Measurements from ENCODE around the gene SUSD1.
A peak's percentile ranks its signal among the peaks of the same experiment; 100 is the strongest.

Gene SUSD1

DNA sequence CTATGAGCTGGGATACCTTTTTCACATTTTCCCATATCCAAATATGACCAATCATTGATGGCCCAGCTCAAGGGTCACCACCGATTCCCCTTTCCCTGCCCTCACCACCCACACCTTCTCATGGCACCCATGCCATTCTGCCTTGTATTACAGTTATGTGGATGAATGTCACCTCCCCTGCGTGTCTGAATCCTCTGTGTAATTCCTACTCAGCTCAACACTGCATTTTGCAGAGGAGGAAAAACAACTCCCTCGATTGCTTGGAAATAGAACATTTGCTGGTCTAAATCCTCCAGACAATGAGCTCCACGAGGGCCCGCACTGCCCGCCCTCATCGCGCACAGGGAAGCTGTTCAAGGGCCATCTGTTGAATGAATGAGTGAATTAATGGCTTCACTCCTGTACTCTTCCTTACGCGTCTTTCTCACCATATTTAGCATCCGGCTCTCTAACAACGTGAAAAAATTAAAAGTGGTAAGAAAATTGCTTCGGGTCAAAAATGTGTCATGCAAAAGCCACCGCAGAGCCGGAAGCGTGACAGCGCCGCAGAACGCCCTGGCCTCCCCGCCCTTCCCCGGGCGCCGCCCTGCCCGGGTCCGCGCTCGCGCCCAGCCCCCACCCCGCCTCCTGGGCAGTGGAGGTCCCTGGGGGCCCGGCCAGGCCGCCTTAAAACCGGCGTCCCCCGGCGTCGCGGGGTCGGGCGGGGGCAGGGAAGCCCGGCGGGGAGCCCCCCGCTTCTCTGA, 704 bp downstream of the SUSD1 start:
- TF ChIP-seq, protein P1, sequence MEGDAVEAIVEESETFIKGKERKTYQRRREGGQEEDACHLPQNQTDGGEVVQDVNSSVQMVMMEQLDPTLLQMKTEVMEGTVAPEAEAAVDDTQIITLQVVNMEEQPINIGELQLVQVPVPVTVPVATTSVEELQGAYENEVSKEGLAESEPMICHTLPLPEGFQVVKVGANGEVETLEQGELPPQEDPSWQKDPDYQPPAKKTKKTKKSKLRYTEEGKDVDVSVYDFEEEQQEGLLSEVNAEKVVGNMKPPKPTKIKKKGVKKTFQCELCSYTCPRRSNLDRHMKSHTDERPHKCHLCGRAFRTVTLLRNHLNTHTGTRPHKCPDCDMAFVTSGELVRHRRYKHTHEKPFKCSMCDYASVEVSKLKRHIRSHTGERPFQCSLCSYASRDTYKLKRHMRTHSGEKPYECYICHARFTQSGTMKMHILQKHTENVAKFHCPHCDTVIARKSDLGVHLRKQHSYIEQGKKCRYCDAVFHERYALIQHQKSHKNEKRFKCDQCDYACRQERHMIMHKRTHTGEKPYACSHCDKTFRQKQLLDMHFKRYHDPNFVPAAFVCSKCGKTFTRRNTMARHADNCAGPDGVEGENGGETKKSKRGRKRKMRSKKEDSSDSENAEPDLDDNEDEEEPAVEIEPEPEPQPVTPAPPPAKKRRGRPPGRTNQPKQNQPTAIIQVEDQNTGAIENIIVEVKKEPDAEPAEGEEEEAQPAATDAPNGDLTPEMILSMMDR (IDR thresholded peaks at IDR 0.05; ENCODE audit: control insufficient read depth, insufficient read depth, low read depth, low read length, missing control alignments) = no peak
- DNase-seq (ENCODE audit: low read depth) = no peak

DNA sequence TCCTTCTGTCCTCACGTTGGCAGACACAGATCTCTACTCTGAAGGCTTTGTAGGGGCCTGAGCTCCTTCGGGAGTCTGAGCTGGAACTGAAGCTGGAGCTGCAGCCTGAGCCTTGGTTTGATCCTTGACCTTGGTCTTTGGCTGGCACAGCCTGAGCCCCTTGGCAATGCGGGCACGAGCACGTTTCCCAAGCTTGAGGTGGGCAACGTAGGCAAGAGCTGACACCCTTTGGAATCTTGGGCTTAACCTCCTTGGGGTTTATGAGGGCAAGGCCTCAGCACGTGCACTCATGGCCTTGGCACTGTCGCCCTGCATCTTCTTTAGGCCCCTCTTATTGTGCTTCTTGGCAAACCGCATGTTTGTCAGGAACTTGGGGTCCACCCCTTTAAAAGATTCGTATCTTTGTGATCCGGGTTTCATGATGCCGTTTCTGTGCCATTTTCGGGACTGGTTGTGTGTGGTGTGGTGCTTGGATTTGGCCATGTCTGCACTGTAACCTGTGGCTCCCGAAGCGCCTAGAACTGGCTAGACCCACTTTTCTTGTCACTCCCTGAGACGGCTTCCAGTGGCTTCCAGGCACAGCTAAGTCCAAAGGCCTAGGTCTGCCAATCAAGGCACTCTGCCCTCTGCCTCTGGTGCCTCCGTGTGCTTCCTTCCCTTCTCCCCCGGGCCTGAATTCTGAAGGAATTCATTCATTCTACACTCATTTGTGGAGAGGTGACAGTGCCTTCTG, 1.4 kb downstream of the SUSD1 start:
- TF ChIP-seq, protein P1 (IDR thresholded peaks at IDR 0.05; ENCODE audit: control insufficient read depth, insufficient read depth, low read depth, low read length, missing control alignments) = no peak
- no peak for DNase-seq (ENCODE audit: low read depth)
- no peak overlapping the region for H3K4me3 ChIP-seq (ENCODE audit: control insufficient read depth, low read depth, low read length)

More for the DNA sequence above, 704 bp downstream of the SUSD1 start:
- H3K4me3 ChIP-seq (ENCODE audit: control insufficient read depth, low read depth, low read length) = peak overlapping the region; percentile 34

DNA sequence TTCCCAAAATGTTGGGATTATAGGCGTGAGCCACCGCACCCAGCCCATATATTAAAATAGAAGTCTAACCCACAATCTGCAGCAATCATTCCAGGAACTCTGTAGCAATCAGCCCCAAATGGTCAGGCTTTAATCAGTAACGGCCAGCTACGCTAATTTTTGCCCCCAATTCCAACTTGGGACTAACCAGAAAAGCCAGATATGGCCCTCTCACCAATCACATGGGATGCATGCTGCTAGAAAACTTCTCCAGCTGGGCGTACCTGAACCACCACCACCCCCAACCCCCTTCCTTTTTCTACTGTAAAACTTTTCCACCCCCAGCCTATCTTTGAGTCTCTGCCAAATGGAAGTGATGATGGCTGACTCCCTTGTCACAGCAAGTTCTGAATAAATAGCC, 4.1 kb downstream of the SUSD1 start:
- H3K4me3 ChIP-seq (ENCODE audit: control insufficient read depth, low read depth, low read length) = no peak overlapping the region
- TF ChIP-seq, protein P1 (IDR thresholded peaks at IDR 0.05; ENCODE audit: control insufficient read depth, insufficient read depth, low read depth, low read length, missing control alignments) = no peak
- no peak for DNase-seq (ENCODE audit: low read depth)

DNA sequence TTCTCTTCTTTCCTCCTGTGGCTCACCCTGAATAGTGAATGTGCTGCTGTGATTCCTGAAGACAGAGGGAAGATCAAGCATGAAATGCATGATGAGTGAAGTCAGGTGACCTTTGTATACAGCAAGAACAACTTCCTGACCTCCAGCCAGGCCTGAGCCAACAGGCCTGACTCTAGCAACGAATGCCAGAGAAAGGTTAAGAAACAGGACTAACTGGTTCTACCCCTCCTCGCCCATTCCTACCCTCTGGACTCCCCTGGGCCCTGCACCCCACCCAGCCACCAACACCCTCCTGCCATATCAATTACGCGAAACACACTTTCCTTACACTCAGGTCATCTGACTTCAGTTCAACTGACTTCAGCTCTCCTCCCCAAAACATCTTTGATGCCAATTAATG, 4.9 kb downstream of the SUSD1 start:
- TF ChIP-seq, protein P1 (IDR thresholded peaks at IDR 0.05; ENCODE audit: control insufficient read depth, insufficient read depth, low read depth, low read length, missing control alignments) = no peak

DNA sequence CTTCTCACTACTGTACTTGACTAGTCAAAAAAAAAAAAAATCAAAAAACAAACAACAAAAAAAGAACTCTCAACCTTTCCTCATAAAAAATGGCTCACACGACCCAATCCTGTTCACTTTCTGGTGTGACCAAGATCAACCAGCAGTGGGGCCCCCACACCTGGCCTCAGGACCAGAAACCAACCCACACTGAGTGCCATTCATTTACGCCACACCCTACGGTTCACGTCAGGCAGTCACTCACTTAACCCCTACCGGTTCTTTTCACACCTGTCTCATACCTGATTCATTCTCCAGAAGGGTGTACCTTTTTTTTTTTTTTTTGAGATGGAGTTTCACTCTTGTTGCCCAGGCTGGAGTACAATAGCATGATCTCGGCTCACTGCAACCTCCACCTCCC, 5.7 kb downstream of the SUSD1 start:
- no peak for DNase-seq (ENCODE audit: low read depth)
- TF ChIP-seq, protein P1 (IDR thresholded peaks at IDR 0.05; ENCODE audit: control insufficient read depth, insufficient read depth, low read depth, low read length, missing control alignments) = no peak

More for the DNA sequence above, 4.9 kb downstream of the SUSD1 start:
- DNase-seq (ENCODE audit: low read depth) = no peak
- no peak overlapping the region for H3K4me3 ChIP-seq (ENCODE audit: control insufficient read depth, low read depth, low read length)

DNA sequence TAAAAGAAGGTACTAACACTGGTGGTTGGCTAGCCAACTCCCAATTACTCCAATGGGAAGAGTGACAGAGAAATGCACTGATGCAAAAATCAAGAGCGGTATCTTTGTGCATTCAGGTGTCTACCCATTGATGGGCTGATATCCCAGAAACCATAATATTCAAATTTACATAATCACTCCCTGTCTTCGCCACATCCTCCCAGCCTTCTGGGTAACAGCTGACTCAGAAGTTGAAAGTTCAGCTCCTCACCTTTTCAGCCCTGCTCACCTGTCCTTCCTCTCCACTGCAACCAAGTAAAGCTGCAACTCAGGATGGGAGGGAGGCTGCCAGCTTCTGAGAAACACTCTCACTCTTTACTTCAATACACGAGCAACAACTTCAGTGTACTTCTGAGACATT, 6.9 kb downstream of the SUSD1 start:
- H3K4me3 ChIP-seq (ENCODE audit: control insufficient read depth, low read depth, low read length) = no peak overlapping the region
- TF ChIP-seq, protein P1 (IDR thresholded peaks at IDR 0.05; ENCODE audit: control insufficient read depth, insufficient read depth, low read depth, low read length, missing control alignments) = no peak
- DNase-seq (ENCODE audit: low read depth) = no peak

More for the DNA sequence above, 5.7 kb downstream of the SUSD1 start:
- H3K4me3 ChIP-seq (ENCODE audit: control insufficient read depth, low read depth, low read length) = no peak overlapping the region
